Suprapubic skin (tissue), 4 donors: ENCODE data around the gene CHEK2. TPM values are rescaled to one million over a fixed set of nuclear protein-coding genes. Genes with fewer than 3 reads are reported as not detected.
A peak's percentile ranks its signal among the peaks of the same experiment; 100 is the strongest.
"Not testable (repeated sequence)": the region's sequence is repeated elsewhere in the genome, so short reads cannot be mapped to it uniquely, and the experiment has no call there.

Experiments
- DNase-seq, 2 donors: peaks; one replicate each; pipeline ENCODE4 v3.0.0-alpha.2; 2019; ENCODE audit warnings: low spot score in 2 of 2
- H3K27ac ChIP-seq: fragments of 200-600 bp; sonication (generic); one replicate; pipeline ENCODE4 v1.5.1; 2019
- H3K27me3 ChIP-seq: fragments of 200-600 bp; sonication (generic); one replicate; pipeline ENCODE4 v1.5.1; 2019
- H3K36me3 ChIP-seq: fragments of 200-600 bp; sonication (generic); one replicate; pipeline ENCODE4 v1.5.1; 2019
- H3K4me1 ChIP-seq: fragments of 200-600 bp; sonication (generic); one replicate; pipeline ENCODE4 v1.5.1; 2019
- H3K4me3 ChIP-seq: fragments of 200-600 bp; sonication (generic); one replicate; pipeline ENCODE4 v1.5.1; 2019; ENCODE audit warnings: mild to moderate bottlenecking
- H3K9me3 ChIP-seq: fragments of 200-600 bp; sonication (generic); one replicate; pipeline ENCODE4 v1.5.1; 2019
- EP300 ChIP-seq: sonication (generic); formaldehyde crosslinking; IDR thresholded peaks from one replicate; pipeline ENCODE4 v1.6.1; 2017; ENCODE audit warnings: antibody characterized with exemption
- POLR2A ChIP-seq, 2 donors: fragments of 450-650 bp; IDR thresholded peaks; one replicate each; pipeline ENCODE4 v1.6.1; 2017; ENCODE audit warnings: antibody characterized with exemption in 2 of 2, mild to moderate bottlenecking in 2 of 2, moderate library complexity in 2 of 2
- POLR2AphosphoS5 ChIP-seq, 3 donors: sonication (generic); formaldehyde crosslinking; IDR thresholded peaks; one replicate each; pipeline ENCODE4 v1.6.1; 2017; ENCODE audit warnings: antibody characterized with exemption in 3 of 3
- WGBS: methylation state at CpG from one replicate; pipeline ENCODE4 v1.1.5; 2018; 5-methylcytosine and 5-hydroxymethylcytosine counted together
- total RNA-seq, 4 donors: library from RNA; depleted of rRNA; stranded (reverse); fragments of >200 nt; gene quantifications; one replicate each; pipeline ENCODE4 v1.1.0, GENCODE V29; 2016
- TF ChIP-seq, protein P1 (sequence below), 2 donors: fragments of 200-600 bp in 1 of 2; fragments of 450-650 bp in 1 of 2; sonication (generic) in 1 of 2; IDR thresholded peaks; one replicate each; pipeline ENCODE4 v1.5.1; 2016 to 2019; ENCODE audit warnings: antibody characterized with exemption in 2 of 2, mild to moderate bottlenecking in 1 of 2, moderate library complexity in 1 of 2

CHEK2 gene
- total RNA-seq, 4 donors from 2014 or later, result 6.1 to 14.8 (median 10.0) TPM

DNA sequence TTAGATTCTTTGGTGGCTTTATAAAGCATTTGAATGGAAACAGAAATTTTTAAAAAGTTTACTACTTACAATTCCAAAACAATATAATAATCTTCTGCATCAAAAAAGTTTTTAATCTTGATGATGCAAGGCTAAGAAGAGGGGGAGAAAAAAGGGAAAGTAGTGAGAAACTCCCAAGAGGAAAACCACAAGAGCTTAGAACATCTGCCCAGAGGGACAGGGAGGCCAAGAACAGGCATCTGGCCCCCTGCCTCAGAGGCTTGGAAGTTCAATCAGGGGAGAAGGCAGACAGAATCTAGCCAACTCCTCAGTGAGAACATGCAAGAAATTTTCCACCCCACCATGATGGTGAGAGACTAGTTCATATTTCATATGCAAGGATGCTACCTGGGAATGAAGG, 38.2 kb downstream of the CHEK2 start:
- DNase-seq, result no peak
- Histone ChIP-seq H3K27me3 (no peaks in the 10 kb centered on the region), H3K9me3 (no peaks in the 10 kb centered on the region), H3K4me1 (no peaks in the 10 kb centered on the region), H3K4me3 (no peak overlapping the region), H3K27ac (no peak overlapping the region), H3K36me3 (peaks cover 5% of the 10 kb centered on the region)
- TF ChIP-seq POLR2AphosphoS5 (IDR thresholded peaks at IDR 0.05) (no peak), EP300 (no peak), POLR2A (IDR thresholded peaks at IDR 0.05) (no peak)
- TF ChIP-seq, protein P1, sequence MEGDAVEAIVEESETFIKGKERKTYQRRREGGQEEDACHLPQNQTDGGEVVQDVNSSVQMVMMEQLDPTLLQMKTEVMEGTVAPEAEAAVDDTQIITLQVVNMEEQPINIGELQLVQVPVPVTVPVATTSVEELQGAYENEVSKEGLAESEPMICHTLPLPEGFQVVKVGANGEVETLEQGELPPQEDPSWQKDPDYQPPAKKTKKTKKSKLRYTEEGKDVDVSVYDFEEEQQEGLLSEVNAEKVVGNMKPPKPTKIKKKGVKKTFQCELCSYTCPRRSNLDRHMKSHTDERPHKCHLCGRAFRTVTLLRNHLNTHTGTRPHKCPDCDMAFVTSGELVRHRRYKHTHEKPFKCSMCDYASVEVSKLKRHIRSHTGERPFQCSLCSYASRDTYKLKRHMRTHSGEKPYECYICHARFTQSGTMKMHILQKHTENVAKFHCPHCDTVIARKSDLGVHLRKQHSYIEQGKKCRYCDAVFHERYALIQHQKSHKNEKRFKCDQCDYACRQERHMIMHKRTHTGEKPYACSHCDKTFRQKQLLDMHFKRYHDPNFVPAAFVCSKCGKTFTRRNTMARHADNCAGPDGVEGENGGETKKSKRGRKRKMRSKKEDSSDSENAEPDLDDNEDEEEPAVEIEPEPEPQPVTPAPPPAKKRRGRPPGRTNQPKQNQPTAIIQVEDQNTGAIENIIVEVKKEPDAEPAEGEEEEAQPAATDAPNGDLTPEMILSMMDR (IDR thresholded peaks at IDR 0.05), result no peak

DNA sequence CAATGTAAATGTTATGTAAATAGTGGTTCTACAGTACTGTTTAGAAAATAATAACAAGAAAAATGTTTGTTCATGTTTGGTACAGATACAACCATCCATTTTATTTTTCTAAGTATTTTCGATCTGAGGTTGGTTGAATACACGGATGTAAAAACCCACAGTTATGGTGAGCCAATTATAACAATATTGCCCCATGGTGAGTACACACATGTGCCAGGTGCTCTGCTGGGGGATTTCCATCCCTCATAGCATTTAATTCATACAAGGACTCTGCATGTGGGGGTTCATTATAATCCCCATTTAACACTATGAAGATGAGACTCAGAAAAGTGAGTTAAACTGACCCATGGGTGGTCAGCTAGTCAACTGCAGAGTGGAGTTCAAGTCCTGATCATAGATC, 38.7 kb downstream of the CHEK2 start:
- WGBS, result 81% methylated on average over 2 of the region's 2 CpGs
- H3K36me3 ChIP-seq, result peaks cover 5% of the 10 kb centered on the region
- TF ChIP-seq EP300 (no peak), POLR2A (IDR thresholded peaks at IDR 0.05) (no peak), POLR2AphosphoS5 (IDR thresholded peaks at IDR 0.05) (no peak)
- TF ChIP-seq, protein P1 (IDR thresholded peaks at IDR 0.05), result no peak
- H3K4me1 ChIP-seq, result no peaks in the 10 kb centered on the region
- DNase-seq, result no peak
- no peak overlapping the region for H3K27ac ChIP-seq
- H3K9me3 ChIP-seq, result no peaks in the 10 kb centered on the region
- H3K4me3 ChIP-seq, result no peak overlapping the region
- no peaks in the 10 kb centered on the region for H3K27me3 ChIP-seq

DNA sequence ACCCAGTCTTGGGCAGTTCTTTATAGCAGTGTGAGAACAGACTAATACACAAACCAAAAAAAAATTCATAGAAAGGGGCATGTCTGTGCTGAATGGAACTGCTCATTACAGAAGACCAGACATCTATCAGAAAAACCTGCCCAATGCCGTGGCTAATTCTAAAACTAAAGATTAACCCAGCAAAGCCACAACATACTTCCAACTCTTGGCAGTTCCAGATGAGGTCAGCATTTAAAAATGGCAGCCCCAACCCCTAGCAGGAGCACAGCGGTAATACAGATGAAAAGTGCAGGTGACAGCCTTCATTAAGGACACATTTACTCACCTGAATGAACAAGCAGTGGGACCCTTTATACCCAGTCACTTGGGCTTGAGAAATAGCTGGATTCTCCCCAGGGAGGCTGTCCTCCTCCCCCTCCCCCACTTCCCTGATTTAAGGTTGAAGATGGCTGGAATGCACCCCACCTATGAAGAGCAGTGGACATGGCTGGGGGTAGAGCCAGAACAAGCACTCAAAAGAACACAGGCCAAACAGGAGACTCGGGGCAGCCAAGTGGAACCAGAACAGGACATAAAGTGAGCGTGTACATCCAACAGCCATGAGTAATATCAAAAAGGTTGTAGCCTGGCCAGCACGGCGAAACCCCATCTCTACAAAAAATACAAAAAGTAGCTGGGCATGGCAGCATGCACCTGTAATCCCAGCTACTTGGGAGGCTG, 48.4 kb downstream of the CHEK2 start:
- not testable (repeated sequence) for H3K4me1 ChIP-seq, DNase-seq, H3K27ac ChIP-seq, H3K9me3 ChIP-seq, H3K36me3 ChIP-seq, H3K4me3 ChIP-seq, H3K27me3 ChIP-seq
- over 99% methylated on average over 6 of the region's 6 CpGs for WGBS

DNA sequence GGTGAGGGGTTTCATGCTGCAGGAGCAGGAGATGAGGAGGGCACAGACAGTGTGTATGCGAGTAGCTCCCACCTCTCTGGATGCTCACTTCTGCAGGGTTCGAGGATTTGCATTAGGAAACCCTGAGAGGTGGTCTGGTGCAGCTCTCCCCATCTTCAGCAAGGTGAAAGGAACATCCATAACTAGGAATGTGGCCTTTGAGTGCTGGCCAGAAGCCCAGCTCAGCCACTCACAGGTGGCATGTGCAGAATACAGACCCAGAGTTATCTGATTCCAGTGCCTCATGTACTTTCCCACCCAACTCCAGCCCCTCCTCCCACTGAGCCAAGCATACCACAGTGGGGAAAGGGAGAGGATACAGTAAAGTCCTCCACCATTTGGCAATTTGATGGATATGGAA, 51.8 kb downstream of the CHEK2 start:
- not testable (repeated sequence) for H3K4me1 ChIP-seq, DNase-seq, H3K27me3 ChIP-seq, H3K4me3 ChIP-seq, H3K9me3 ChIP-seq, H3K27ac ChIP-seq, H3K36me3 ChIP-seq
- WGBS, result 93% methylated on average over 2 of the region's 2 CpGs

DNA sequence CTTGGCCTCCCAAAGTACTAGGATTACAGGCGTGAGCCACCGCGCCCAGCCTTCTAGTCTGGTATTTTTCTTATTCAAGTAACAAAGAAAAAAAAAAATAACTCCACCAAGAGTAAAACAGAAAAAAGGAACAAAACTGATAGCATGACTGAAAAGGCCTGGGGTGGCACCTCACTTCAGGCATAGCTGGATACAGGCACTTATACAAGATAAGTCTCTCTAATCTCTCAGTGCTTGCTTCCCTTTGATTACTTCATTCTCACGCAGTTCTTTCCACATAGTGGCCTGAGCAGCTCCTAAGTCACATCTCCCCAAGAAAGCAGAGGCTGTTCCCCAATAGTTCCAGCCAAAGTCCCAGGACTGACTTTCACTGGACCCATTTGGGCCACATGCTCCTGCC, 58.7 kb downstream of the CHEK2 start:
- DNase-seq, H3K27me3 ChIP-seq, H3K4me3 ChIP-seq, H3K27ac ChIP-seq, H3K36me3 ChIP-seq, H3K9me3 ChIP-seq: not testable (repeated sequence)
- 96% methylated on average over 4 of the region's 4 CpGs for WGBS
- H3K4me1 ChIP-seq, result peaks cover 11% of the 10 kb centered on the region

DNA sequence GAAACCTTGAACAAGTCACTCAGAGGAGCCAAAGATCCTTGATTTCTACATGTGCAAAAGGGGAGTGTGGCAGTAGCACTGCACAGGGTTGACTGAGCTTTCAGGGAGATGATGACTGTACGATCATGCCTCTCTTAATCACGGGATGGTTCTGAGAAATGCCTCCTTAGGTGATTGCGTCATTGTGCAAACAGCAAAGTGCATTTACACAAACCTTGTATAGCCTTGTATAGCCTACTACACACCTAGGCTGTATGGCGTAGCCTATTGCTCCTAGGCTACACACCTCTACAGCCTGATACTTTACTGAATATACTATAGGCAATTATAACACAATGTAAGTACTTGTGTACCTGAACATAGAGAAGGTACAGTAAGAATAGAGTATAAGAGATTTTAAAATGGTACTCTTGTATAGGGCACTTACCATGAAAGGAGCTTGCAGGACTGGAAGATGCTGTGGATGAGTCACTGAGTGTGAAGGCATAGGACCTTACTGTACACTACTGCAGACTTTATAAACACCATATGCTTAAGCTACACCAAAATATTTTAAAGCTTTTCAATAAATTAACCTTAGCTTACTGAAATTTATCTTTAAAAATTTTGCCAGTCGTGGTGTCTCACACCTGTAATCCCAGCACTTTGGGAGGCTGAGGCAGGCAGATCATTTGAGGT, 60.7 kb downstream of the CHEK2 start:
- not testable (repeated sequence) for H3K9me3 ChIP-seq, H3K36me3 ChIP-seq, DNase-seq, H3K27ac ChIP-seq, H3K27me3 ChIP-seq, H3K4me3 ChIP-seq
- WGBS, result 93% methylated on average over 4 of the region's 5 CpGs
- H3K4me1 ChIP-seq, result peaks cover 11% of the 10 kb centered on the region

DNA sequence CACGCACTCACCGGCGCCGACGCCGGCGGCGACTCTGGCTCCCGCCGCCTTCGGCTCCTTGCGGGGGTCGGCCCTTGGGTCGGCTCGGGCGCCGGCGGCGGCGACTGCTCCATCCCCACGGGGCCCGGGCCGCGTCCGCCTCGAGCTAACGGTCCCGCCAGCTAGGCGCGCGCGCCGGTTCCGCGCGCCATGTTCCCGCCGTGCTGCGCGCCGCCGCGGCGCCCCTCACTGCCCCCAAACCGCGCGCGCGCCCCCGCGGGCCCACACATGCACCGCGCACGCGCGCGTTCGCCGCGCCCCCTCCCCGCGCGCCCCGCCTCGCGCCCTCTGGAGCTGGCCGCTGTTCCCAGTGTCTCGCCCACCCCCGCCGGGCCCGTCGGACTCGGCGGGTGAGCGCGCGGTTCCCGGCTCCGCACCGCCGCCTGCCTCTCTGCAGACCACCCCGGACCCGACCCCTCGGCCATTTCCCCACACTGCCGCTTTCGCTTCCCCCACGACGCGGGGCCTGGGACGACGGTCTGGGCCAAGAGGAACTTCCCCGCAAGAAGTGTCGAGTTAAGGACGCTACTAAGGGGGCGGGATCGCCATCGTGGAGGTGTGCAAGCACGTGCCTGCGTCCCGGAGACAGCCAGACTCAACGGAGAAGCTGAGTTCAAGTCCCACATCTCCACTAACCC, 61.9 kb downstream of the CHEK2 start, which contains the start of gene TTC28:
Gene TTC28, minus strand, starts transcription at position 230 of the 677 bp plus-strand sequence. Its CDS starts 117 bp downstream, at position 113.
- H3K9me3 ChIP-seq, H3K27me3 ChIP-seq, H3K36me3 ChIP-seq: not testable (repeated sequence)
- TF ChIP-seq POLR2A (IDR thresholded peaks at IDR 0.05), result peak in 1 of 2 donors; percentile 30
- peak within 1 kb of the TSS; percentile 87 for H3K4me3 ChIP-seq
- peak within 1 kb of the TSS; percentile 82 for H3K27ac ChIP-seq
- DNase-seq, result peak; percentile 81 to 85
- peaks cover 11% of the 10 kb centered on the region for H3K4me1 ChIP-seq
- under 1% methylated on average over 28 of the region's 101 CpGs for WGBS

DNA sequence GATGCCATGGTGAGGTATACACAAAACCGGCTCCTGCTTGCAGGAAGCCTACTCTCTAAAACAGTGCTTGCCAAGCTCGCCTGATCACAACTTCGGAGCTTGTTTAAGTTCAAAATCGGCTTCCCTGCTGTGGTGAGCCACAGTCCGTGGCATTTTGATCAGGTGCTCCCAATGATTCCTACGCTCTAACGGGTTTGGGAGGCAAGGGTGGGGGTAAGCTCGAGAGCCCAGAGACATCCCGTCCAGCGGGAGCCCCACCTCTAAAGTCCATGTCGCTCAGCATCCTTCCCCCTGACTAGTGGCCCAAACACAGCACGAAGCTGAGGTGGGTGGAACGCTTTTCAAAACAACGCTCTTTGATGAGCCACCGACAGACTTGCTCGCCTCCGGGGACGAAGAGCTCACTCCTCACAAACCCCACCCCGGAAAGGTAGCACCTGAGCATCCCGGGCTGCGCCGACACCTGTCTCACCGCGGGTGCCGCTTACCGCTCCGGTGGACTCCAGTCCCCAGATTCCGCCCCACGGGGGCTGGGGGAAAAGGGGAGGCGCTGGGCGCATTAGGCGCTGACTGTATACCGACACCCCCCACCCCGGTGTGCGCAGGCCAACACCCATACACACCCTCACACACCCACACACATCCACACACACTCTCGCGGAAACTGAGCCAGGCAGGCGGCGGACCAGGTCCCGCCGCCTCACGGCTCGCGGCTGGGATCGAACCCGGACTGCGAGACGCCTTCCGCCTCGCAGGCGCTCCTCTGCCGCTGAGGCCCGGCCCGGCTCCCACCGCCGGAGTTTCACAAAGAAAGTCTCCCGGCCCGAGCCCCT, 62.6 kb downstream of the CHEK2 start:
- Histone ChIP-seq H3K4me1 (peaks cover 11% of the 10 kb centered on the region), H3K4me3 (peak overlapping the region; percentile 87), H3K27ac (peak overlapping the region; percentile 82)
- DNase-seq, result peak in 1 of 2 donors; percentile 70
- WGBS, result 24% methylated on average over 21 of the region's 58 CpGs
- not testable (repeated sequence) for H3K36me3 ChIP-seq, H3K27me3 ChIP-seq, H3K9me3 ChIP-seq

DNA sequence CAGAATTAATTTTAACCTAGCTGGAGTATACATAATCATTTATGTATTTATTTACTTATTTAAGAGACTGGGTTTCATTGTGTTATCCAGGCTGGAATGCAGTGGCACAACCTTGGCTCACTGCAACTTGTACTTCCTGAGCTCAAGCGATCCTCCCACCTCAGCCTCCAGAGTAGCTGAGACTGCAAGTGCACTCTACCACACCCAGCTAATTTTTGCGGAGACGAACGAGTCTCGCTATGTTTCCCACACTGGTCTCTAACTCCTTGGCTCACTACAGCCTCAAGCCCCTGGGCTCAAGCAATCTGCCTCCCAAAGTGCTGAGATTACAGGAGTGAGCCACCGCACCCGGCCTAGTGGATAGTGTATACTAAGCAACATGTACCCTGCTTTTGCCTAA, 63.5 kb downstream of the CHEK2 start:
- not testable (repeated sequence) for H3K27ac ChIP-seq, H3K9me3 ChIP-seq, H3K4me3 ChIP-seq, H3K27me3 ChIP-seq, H3K36me3 ChIP-seq, DNase-seq
- H3K4me1 ChIP-seq, result peaks cover 11% of the 10 kb centered on the region
- 77% methylated on average over 7 of the region's 7 CpGs for WGBS
